Measurements from ENCODE around the gene GPC5. TPM values are rescaled to one million over a fixed set of nuclear protein-coding genes. Genes with fewer than 3 reads are reported as not detected.

Gene GPC5
- total RNA-seq, 2 donors from 2014 or later: 0.83 to 1.3 TPM

DNA sequence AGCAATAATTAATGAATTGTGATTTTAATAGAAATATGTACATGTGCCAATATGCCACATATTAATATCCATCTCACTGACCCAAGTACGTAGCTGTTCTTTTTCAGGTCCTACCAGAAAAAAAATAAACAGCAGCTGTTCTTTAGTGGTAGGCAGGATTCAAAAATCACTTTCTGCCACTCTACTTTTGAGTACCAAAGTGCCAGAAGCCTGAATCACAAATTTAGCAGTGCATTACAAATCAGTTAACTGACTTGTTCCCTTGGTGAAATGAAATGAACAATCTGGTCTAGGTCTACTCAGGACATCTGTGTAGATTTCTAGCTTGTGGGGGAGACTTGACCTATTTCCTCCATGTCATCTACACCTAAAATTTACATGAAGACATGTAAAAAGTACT, 1052.6 kb downstream of the GPC5 start:
- H3K9me3 ChIP-seq: no peaks in the 10 kb centered on the region
- no peaks in the 10 kb centered on the region for H3K4me1 ChIP-seq
- TF ChIP-seq, protein P1, sequence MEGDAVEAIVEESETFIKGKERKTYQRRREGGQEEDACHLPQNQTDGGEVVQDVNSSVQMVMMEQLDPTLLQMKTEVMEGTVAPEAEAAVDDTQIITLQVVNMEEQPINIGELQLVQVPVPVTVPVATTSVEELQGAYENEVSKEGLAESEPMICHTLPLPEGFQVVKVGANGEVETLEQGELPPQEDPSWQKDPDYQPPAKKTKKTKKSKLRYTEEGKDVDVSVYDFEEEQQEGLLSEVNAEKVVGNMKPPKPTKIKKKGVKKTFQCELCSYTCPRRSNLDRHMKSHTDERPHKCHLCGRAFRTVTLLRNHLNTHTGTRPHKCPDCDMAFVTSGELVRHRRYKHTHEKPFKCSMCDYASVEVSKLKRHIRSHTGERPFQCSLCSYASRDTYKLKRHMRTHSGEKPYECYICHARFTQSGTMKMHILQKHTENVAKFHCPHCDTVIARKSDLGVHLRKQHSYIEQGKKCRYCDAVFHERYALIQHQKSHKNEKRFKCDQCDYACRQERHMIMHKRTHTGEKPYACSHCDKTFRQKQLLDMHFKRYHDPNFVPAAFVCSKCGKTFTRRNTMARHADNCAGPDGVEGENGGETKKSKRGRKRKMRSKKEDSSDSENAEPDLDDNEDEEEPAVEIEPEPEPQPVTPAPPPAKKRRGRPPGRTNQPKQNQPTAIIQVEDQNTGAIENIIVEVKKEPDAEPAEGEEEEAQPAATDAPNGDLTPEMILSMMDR (IDR thresholded peaks at IDR 0.05): no peak
- DNase-seq (ENCODE audit: low spot score): no peak
- H3K27me3 ChIP-seq: no peaks in the 10 kb centered on the region
- H3K36me3 ChIP-seq: no peaks in the 10 kb centered on the region
- H3K27ac ChIP-seq: no peak overlapping the region
- no peak overlapping the region for H3K4me3 ChIP-seq

DNA sequence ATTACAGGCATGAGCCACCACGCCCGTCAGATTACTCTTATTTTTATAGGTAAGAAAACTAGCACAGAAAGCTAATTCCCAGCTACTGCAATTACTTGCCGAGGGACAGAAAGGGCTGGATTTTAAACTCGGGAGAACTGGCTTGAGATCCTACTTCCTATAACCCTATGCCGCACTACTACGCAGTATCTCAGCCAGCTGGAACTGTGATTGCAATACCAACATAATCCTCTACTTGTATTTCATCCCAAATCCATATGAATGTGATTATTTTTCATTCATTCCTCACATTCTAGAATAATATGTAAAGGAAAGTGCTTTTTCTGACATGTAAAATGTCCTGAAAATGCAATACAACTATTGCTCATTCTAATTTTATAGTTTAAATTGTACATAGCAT, 1054.4 kb downstream of the GPC5 start:
- H3K4me1 ChIP-seq: no peaks in the 10 kb centered on the region
- no peak overlapping the region for H3K4me3 ChIP-seq
- no peaks in the 10 kb centered on the region for H3K27me3 ChIP-seq
- H3K36me3 ChIP-seq: no peaks in the 10 kb centered on the region
- no peak overlapping the region for H3K27ac ChIP-seq
- TF ChIP-seq, protein P1 (IDR thresholded peaks at IDR 0.05): no peak
- no peak for DNase-seq (ENCODE audit: low spot score)
- no peaks in the 10 kb centered on the region for H3K9me3 ChIP-seq

DNA sequence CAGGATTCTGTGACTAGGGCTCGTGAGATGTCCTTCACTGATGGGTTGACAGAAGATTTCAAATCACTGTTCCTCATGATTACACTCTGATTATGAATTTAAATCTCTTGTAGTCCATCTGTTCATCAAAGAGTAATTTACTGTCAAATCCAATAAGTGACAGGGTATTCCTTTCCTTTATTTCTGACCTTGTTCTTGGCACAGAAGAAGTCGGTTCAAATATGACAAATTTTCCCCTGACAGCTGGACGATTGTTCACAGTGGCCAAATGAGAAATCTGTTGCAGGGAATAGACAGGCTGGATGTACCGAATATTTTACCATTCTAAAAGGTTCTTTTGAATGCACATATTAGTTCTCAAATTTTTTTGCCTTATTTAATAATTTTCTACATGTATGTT, 1060.9 kb downstream of the GPC5 start:
- DNase-seq (ENCODE audit: low spot score): no peak
- Histone ChIP-seq H3K27me3 (no peaks in the 10 kb centered on the region), H3K9me3 (no peaks in the 10 kb centered on the region), H3K4me1 (no peaks in the 10 kb centered on the region), H3K4me3 (no peak overlapping the region), H3K27ac (no peak overlapping the region), H3K36me3 (no peaks in the 10 kb centered on the region)
- TF ChIP-seq, protein P1 (IDR thresholded peaks at IDR 0.05): no peak

DNA sequence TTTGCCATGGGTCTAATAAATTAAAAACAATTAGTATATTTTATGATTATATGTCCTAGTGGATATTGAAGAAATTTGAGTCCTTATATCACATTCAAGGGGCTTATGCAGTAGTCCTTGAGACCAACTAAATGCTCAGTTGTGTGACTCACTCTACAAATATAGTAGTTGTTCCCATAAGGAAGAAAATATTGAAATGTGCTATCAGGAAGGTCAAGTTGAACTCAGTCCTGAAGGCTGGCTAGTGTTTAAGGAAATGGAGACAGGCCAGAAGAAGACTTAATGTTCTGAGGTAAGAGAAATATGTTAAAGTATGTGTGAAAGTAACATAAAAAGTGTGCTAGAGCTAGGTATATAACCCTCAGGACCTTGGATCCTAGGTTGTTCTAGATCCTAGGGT, 1062.1 kb downstream of the GPC5 start:
- H3K27me3 ChIP-seq: no peaks in the 10 kb centered on the region
- no peak overlapping the region for H3K27ac ChIP-seq
- no peak for DNase-seq (ENCODE audit: low spot score)
- H3K4me1 ChIP-seq: no peaks in the 10 kb centered on the region
- H3K4me3 ChIP-seq: no peak overlapping the region
- no peaks in the 10 kb centered on the region for H3K36me3 ChIP-seq
- H3K9me3 ChIP-seq: no peaks in the 10 kb centered on the region
- TF ChIP-seq, protein P1 (IDR thresholded peaks at IDR 0.05): no peak

DNA sequence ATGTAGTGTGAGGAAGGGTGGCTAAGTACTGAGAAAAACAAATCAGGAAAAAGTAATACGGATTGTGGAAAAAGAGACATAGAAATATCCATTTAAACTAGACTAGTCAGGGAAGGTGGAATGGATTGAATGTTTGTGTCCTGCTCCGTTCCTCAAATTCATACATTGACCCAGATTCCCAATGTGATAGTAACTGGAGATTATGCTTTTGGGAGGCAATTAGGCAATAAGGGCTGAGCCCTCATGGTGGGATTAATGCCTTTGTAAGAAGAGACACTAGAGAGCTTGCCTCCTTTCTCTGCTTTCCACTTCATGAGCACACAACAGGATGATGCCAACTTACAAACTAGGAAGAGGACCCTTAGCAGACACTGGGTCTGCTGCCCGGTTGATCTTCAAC, 1063.0 kb downstream of the GPC5 start:
- H3K27ac ChIP-seq: no peak overlapping the region
- TF ChIP-seq, protein P1 (IDR thresholded peaks at IDR 0.05): no peak
- H3K4me1 ChIP-seq: no peaks in the 10 kb centered on the region
- H3K9me3 ChIP-seq: no peaks in the 10 kb centered on the region
- H3K4me3 ChIP-seq: no peak overlapping the region
- no peaks in the 10 kb centered on the region for H3K27me3 ChIP-seq
- DNase-seq (ENCODE audit: low spot score): no peak
- H3K36me3 ChIP-seq: no peaks in the 10 kb centered on the region

DNA sequence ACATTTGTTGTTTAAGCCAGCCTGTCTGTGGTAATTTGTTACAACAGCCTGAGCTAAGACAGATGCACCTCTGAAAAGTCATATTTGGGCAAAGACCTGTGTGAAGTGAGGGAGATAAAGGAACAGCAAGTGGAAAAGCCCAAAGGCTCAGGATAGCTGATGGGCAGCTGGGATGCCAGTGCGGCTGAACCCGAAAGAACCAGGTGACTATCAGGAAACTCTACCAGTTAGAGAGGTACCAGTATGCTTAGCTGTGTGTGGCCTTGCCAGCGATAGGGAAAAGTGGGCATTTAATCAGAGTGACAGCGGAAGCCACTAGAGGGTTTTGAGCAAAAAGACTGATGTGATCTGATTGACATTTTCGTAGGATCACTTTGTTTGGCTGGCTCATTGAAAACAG, 1063.4 kb downstream of the GPC5 start:
- Histone ChIP-seq H3K27ac (no peak overlapping the region), H3K4me1 (no peaks in the 10 kb centered on the region), H3K4me3 (no peak overlapping the region), H3K27me3 (no peaks in the 10 kb centered on the region), H3K36me3 (no peaks in the 10 kb centered on the region), H3K9me3 (no peaks in the 10 kb centered on the region)
- DNase-seq (ENCODE audit: low spot score): no peak
- TF ChIP-seq, protein P1 (IDR thresholded peaks at IDR 0.05): no peak

All from right atrium auricular region (tissue), 2 donors.